IMR-90 (cell line): ENCODE measurements around the gene RFTN2. TPM values are rescaled to one million over a fixed set of nuclear protein-coding genes. Genes with fewer than 3 reads are reported as not detected.

Experiments
- ATAC-seq: fragments of 200-7000 bp; cut with Tn5 transposase; 2 replicates; pipeline ENCODE4 v1.9.1; 2020; ENCODE audit warnings: low read depth, mild to moderate bottlenecking, moderate library complexity
- BruUV-seq: library from RNA; stranded (reverse); fragments of 400-500 nt; replicated peaks from 2 replicates; lab custom pipeline; 2021; lab: Mats Ljungman, UMichigan
- CTCF ChIA-PET: fragments of 300-600 bp; formaldehyde crosslinking; extraction: SDS; loops from one replicate; lab custom pipeline; 2021; ENCODE audit warnings: antibody characterized with exemption; lab: Yijun Ruan, JAX
- POLR2A ChIA-PET: fragments of 300-600 bp; sonication (Branson Sonifier 250); formaldehyde crosslinking; loops from one replicate; lab custom pipeline; 2022; ENCODE audit warnings: antibody characterized with exemption; ENCODE audit not compliant: unreplicated experiment; lab: Charles Lee
- DNase-seq: peaks from one replicate; pipeline ENCODE4 v3.0.0; 2013
- H2AFZ ChIP-seq: replicated peaks from 2 replicates; pipeline ENCODE3; 2013; ENCODE audit warnings: low read length, mild to moderate bottlenecking; ENCODE audit not compliant: poor library complexity
- H2AK5ac ChIP-seq: 2 replicates; pipeline ENCODE4 v1.6.1; 2013; ENCODE audit warnings: low read depth, low read length, inconsistent platforms
- H2AK9ac ChIP-seq: replicated peaks from 2 replicates; pipeline ENCODE3; 2013; ENCODE audit warnings: mild to moderate bottlenecking, low read depth, low read length, moderate library complexity; ENCODE audit not compliant: poor library complexity
- H2BK120ac ChIP-seq: 2 replicates; pipeline ENCODE4 v1.6.1; 2013; ENCODE audit warnings: low read depth, low read length, inconsistent platforms
- H2BK15ac ChIP-seq: 3 replicates; pipeline ENCODE4 v1.6.1; 2013; ENCODE audit warnings: low read depth, low read length, inconsistent platforms
- H2BK20ac ChIP-seq: 2 replicates; pipeline ENCODE4 v1.6.1; 2013; ENCODE audit warnings: low read depth, mild to moderate bottlenecking, inconsistent platforms, low read length, moderate library complexity
- H2BK5ac ChIP-seq: 2 replicates; pipeline ENCODE4 v1.6.1; 2013; ENCODE audit warnings: mild to moderate bottlenecking, low read depth, low read length, inconsistent platforms; ENCODE audit not compliant: poor library complexity, severe bottlenecking
- H3K14ac ChIP-seq: replicated peaks from 2 replicates; pipeline ENCODE4 v1.6.1; 2013; ENCODE audit warnings: low read depth, low read length, inconsistent platforms
- H3K18ac ChIP-seq: 2 replicates; pipeline ENCODE4 v1.6.1; 2013; ENCODE audit warnings: low read depth, low read length, control low read depth
- H3K23ac ChIP-seq: 2 replicates; pipeline ENCODE4 v1.6.1; 2013; ENCODE audit warnings: low read depth, low read length, inconsistent platforms
- H3K27ac ChIP-seq: 2 replicates; pipeline ENCODE4 v1.5.1; 2013; ENCODE audit warnings: mild to moderate bottlenecking, control low read depth, low read length; ENCODE audit not compliant: insufficient read depth
- H3K27me3 ChIP-seq: 2 replicates; pipeline ENCODE4 v1.6.1; 2013; ENCODE audit warnings: low read length; ENCODE audit not compliant: control insufficient read depth, insufficient read depth
- H3K36me3 ChIP-seq: 2 replicates; pipeline ENCODE4 v1.6.1; 2013; ENCODE audit warnings: low read length, mixed read lengths; ENCODE audit not compliant: control insufficient read depth, insufficient read depth
- H3K4ac ChIP-seq: 2 replicates; pipeline ENCODE4 v1.6.1; 2013; ENCODE audit warnings: low read depth, low read length, inconsistent platforms
- H3K4me1 ChIP-seq: 2 replicates; pipeline ENCODE4 v1.6.1; 2013; ENCODE audit warnings: low read length, mixed read lengths; ENCODE audit not compliant: control insufficient read depth, insufficient read depth
- H3K4me2 ChIP-seq: 2 replicates; pipeline ENCODE4 v1.6.1; 2013; ENCODE audit warnings: low read depth, mild to moderate bottlenecking, control low read depth, low read length, moderate library complexity
- H3K4me3 ChIP-seq: 2 replicates; pipeline ENCODE4 v1.5.1; 2013; ENCODE audit warnings: low read depth, mild to moderate bottlenecking, control low read depth, low read length, moderate library complexity; ENCODE audit not compliant: insufficient read depth
- H3K56ac ChIP-seq: 2 replicates; pipeline ENCODE4 v1.6.1; 2013; ENCODE audit warnings: low read length, inconsistent platforms; ENCODE audit not compliant: insufficient read depth; ENCODE audit errors: extremely low read depth
- H3K79me1 ChIP-seq, 2 experiments: 2 replicates each; pipeline ENCODE4 v1.6.1; 2013; ENCODE audit warnings: low read length in 2 of 2, inconsistent platforms in 1 of 2, low read depth in 1 of 2
- H3K9ac ChIP-seq: 2 replicates; pipeline ENCODE4 v1.6.1; 2013; ENCODE audit warnings: low read depth, low read length, control low read depth
- H3K9me1 ChIP-seq: 2 replicates; pipeline ENCODE4 v1.6.1; 2013; ENCODE audit warnings: low read length, inconsistent platforms; ENCODE audit not compliant: insufficient read depth
- H3K9me3 ChIP-seq: 2 replicates; pipeline ENCODE4 v1.6.1; 2013; ENCODE audit warnings: low read length; ENCODE audit not compliant: control insufficient read depth, insufficient read depth
- H4K20me1 ChIP-seq: 2 replicates; pipeline ENCODE4 v1.6.1; 2013; ENCODE audit warnings: low read length, inconsistent platforms; ENCODE audit not compliant: insufficient read depth
- H4K5ac ChIP-seq: 2 replicates; pipeline ENCODE4 v1.6.1; 2013; ENCODE audit warnings: mild to moderate bottlenecking, low read depth, low read length, control low read depth
- H4K8ac ChIP-seq, 2 experiments: 2 replicates each; pipeline ENCODE4 v1.6.1; 2013; ENCODE audit warnings: low read depth in 2 of 2, low read length in 2 of 2, control low read depth in 1 of 2, inconsistent platforms in 1 of 2
- H4K91ac ChIP-seq: 2 replicates; pipeline ENCODE4 v1.6.1; 2013; ENCODE audit warnings: low read depth, low read length, inconsistent platforms; ENCODE audit not compliant: insufficient read depth
- POLR2A ChIP-seq: IDR thresholded peaks from 2 replicates; pipeline ENCODE4 v1.6.1; 2012; ENCODE audit warnings: mild to moderate bottlenecking, low read depth, low read length
- dilution Hi-C: fragments of 300-500 bp; cut with HindIII; formaldehyde crosslinking; loops from one replicate; pipeline ENCODE4 v1.14.3; 2018; ENCODE audit warnings: low sequenced_read_pairs; ENCODE audit not compliant: unreplicated experiment
- in situ Hi-C: fragments of 300-500 bp; cut with MboI; formaldehyde crosslinking; loops from 3 replicates; pipeline ENCODE4 v1.14.3; 2019; ENCODE audit warnings: low sequenced_read_pairs, inconsistent platforms, mixed read lengths
- intact Hi-C: fragments of 100-400 bp; cut with micrococcal nuclease; formaldehyde crosslinking; loops from 2 replicates; pipeline ENCODE4 v1.10.0; 2022
- polyA plus RNA-seq, 3 experiments: library from polyadenylated mRNA; depleted of rRNA; stranded (reverse); fragments of >200 nt; gene quantifications; 2 replicates each; pipeline ENCODE4 v1.2.3, GENCODE V29; 2012; ENCODE audit warnings: low replicate concordance in 1 of 3
- total RNA-seq: library from RNA; depleted of rRNA; stranded (reverse); fragments of >200 nt; gene quantifications from 2 replicates; pipeline ENCODE4 v1.2.3, GENCODE V29; 2012

RFTN2 gene
- total and polyA plus RNA-seq, 2 of the 4 experiments (the other 2 are of a cell fraction), result 0.44 to 2.3 TPM

GRCh38 chr2:197711578-197711977 lies 36.2 kb upstream of the RFTN2 start:
- no peak overlapping the region for H4K8ac ChIP-seq
- H4K91ac ChIP-seq, result no peak overlapping the region
- H3K4me2 ChIP-seq, result no peak overlapping the region
- no peak overlapping the region for H2BK120ac ChIP-seq
- H3K4ac ChIP-seq, result no peak overlapping the region
- no peak overlapping the region for H2AK9ac ChIP-seq
- no peak for ATAC-seq
- peaks cover 22 to 43% of the 10 kb centered on the region in 2 experiments for H3K79me1 ChIP-seq
- no peak overlapping the region for H2BK15ac ChIP-seq
- H3K36me3 ChIP-seq, result peaks cover 2% of the 10 kb centered on the region; the same call in 1 of the 2 replicates
- H2BK5ac ChIP-seq, result no peak overlapping the region
- no peak overlapping the region; the same call in 1 of the 2 replicates for H3K14ac ChIP-seq
- no peak overlapping the region for H3K9ac ChIP-seq
- peak; percentile 26 for DNase-seq
- no TSS peak for BruUV-seq
- no peak overlapping the region for H3K56ac ChIP-seq
- CTCF ChIA-PET, result no interaction called here
- H4K5ac ChIP-seq, result no peak overlapping the region
- peaks cover 5% of the 10 kb centered on the region for H3K4me1 ChIP-seq
- no peak overlapping the region for H3K27ac ChIP-seq
- H2BK20ac ChIP-seq, result no peak overlapping the region
- H3K9me1 ChIP-seq, result peaks cover 9% of the 10 kb centered on the region
- H3K27me3 ChIP-seq, result no peaks in the 10 kb centered on the region
- dilution Hi-C loops, result no loop called here
- H3K23ac ChIP-seq, result peak overlapping the region; percentile 17; the same call in 1 of the 2 replicates
- no peak overlapping the region for H2AFZ ChIP-seq
- intact Hi-C loops, result no loop called here
- no peaks in the 10 kb centered on the region for H3K9me3 ChIP-seq
- no peak overlapping the region for H3K4me3 ChIP-seq
- POLR2A ChIA-PET, result no interaction called here
- H3K18ac ChIP-seq, result no peak overlapping the region
- H4K20me1 ChIP-seq, result peaks cover 11% of the 10 kb centered on the region
- in situ Hi-C loops, result no loop called here
- no peak for TF ChIP-seq POLR2A
- H2AK5ac ChIP-seq, result no peak overlapping the region
